Activated CD4-positive, alpha-beta T cell treated with anti-CD3 and anti-CD28 coated beads, Interleukin-2, amount 50 U/mL, for 4 hours (primary cell): ENCODE measurements around the gene BICDL1.

ENCODE experiments used
- DNase-seq, 2 experiments: peaks; one replicate each; pipeline ENCODE4 v3.0.0-alpha.2; 2020

Gene BICDL1

DNA sequence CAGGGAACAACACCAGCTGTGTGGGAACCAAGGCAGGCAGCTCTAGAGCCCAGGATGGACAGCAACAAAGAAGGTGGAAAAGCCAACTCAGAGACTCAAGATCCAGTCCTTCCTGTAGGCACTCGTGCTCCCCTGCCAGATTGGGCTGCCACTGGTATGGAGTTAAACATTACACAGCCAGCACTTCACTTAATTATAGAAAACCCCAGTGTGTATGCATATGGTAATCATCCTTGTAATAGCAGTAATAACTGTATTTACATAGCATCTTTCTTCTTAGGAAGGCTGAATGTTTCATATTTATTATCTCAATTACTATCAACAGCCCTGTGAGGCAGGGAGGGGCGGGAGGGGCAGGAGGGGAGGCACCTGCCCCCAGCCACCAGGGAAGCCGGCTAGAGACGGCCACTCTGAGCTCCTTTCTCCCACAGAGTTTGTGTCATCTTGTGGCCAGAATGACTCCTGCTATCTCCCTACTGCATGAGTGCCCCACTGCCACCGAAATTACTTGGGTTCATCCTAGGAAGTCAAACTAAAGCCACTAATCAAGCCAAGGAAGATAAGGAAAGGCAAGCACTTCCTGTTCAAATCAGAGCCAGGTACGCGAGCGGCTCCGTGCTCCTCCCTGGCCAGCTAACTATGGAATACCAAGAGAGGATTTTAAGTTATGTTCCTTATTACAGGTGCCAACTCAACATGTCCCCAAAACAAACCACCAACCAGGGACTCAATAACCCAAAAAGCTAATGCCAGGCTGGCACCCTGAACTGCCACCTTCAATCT, 143.2 kb downstream of the BICDL1 start:
- DNase-seq, result no peak

GRCh38 chr12:120132863-120133385, 143.9 kb downstream of the BICDL1 start:
- DNase-seq, result no peak

DNA sequence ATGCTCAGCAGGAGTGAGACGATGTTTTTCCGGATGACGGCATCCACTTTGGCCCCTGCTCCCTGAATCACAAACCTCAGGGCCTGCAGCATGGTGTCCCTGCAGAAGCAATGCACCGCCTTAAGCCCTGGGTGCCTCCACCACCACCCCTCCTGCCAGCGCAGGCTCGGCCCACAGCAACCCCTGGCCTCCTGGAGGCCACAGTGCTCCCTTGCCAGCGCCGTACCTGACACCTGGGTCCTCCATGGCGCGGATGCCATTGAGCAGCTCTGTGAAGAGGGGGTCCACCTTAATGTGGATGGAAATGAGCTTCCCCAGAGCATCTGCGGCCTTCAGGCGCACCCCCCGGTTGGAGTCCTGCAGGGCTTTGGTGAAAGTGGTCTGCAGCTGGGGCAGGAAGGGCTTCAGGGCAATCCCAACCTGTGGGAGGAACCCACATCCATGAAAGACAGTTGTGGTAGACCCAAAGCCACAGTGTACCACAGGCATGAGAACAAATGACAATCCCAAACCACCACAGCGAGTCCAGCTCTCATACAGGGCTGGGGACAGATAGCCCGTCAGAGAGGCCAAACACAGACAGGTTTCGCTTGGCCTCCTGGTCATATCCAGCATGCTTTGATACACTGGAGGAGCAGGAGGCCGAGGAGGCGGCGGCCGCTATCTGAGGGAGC, 145.4 kb downstream of the BICDL1 start:
- DNase-seq, result no peak

- no peak for DNase-seq
Observed at GRCh38 chr12:120136093-120136770, 147.2 kb downstream of the BICDL1 start.

DNA sequence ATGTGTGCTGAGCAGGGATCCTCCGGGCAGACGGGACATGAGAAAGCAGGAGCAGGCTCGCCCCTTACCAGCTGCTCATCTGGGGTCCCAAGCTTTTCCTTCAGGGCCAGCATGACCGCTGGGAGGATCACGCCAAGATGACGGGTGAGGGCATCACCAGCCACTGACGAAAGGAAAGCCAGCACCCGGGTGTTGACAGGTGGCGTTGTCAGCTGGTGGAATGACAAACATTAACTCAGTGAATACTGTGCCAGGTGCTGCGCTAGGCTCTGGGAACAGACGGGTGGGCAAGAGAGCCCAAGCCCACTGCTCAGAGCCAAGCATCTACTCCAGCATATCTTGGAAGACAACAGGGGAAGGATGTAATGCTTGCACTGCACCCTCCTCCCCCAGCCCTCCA, 148.8 kb downstream of the BICDL1 start:
- no peak for DNase-seq

DNA sequence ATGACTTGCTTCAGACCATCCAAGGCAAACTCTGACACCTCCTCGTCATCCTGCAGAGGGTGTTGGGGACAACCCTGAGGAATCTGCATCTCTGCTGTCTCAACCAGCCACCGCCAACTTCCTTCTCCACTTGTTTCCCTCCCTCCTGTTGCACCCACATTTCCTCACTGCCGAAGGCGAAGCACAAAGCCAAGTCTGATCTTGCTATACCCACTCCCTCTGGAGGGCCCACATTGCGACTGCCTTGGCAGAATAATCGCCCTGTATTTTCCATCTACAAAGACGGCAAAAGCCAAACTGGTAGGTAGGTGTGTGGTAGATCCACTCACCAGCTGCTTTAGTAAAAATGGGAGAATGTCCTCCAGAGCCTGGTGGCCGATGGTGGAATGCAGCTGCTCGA, 149.3 kb downstream of the BICDL1 start:
- no peak for DNase-seq

- no peak for DNase-seq
Observed at GRCh38 chr12:120139958-120140357, 150.9 kb downstream of the BICDL1 start.

- DNase-seq, result no peak
Observed at GRCh38 chr12:120140603-120141002, 151.6 kb downstream of the BICDL1 start.

DNA sequence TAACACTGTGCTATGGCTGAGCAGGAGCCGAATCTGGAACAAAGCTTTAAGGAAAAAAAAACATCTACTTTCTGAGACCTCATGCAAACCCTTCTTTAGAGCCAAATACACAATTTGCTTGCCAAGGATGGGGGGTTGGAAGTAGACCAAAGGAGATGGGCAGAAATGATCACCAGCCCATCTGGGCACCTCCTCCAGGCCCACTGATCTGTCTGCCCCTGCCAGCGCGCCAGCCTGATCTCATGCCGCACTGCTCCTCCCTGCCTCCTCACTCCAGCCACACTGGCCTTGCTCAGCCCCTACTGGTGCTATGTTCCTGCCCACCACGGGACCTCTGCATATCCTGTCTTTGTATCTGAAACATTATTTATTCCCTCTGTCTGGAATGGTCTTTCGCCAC, 152.3 kb downstream of the BICDL1 start:
- DNase-seq, result no peak

GRCh38 chr12:120142231-120142877, 153.3 kb downstream of the BICDL1 start:
- DNase-seq, result no peak
